NCI-H2196 (cell line): ENCODE results near the gene LSS.
"Not testable (repeated sequence)": the region's sequence is repeated elsewhere in the genome, so short reads cannot be mapped to it uniquely, and the experiment has no call there.

Experiments used
- DNase-seq: peaks from one replicate; lab custom pipeline; 2025; ENCODE audit not compliant: unreplicated experiment; lab: John Stamatoyannopoulos, UW

Gene LSS

GRCh38 chr21:46188226-46189212 is 40.1 kb downstream of the LSS start:
- peak; percentile 50 for DNase-seq

GRCh38 chr21:46187814-46188213 is 40.8 kb downstream of the LSS start:
- no peak for DNase-seq

DNA sequence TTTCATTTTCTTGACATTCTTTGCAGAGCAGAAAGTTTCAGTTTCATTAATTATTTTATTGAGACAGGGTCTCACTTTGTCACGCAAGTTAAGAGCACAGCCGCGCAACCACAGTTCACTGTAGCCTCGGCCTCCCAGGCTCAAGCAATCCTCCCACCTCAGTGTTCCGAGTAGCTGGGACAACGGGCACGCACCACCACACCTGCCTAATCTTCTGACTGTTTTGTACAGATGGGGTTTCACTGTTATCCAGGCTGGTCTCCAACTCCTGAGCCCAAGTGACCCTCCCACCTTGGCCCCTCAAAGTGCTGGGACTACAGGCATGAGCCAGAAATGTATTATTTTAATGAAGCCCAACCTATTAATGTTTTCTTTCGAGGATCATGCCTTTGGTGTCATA is 41.3 kb downstream of the LSS start:
- DNase-seq: no peak

GRCh38 chr21:46185716-46186115 is 42.9 kb downstream of the LSS start:
- DNase-seq: no peak

DNA sequence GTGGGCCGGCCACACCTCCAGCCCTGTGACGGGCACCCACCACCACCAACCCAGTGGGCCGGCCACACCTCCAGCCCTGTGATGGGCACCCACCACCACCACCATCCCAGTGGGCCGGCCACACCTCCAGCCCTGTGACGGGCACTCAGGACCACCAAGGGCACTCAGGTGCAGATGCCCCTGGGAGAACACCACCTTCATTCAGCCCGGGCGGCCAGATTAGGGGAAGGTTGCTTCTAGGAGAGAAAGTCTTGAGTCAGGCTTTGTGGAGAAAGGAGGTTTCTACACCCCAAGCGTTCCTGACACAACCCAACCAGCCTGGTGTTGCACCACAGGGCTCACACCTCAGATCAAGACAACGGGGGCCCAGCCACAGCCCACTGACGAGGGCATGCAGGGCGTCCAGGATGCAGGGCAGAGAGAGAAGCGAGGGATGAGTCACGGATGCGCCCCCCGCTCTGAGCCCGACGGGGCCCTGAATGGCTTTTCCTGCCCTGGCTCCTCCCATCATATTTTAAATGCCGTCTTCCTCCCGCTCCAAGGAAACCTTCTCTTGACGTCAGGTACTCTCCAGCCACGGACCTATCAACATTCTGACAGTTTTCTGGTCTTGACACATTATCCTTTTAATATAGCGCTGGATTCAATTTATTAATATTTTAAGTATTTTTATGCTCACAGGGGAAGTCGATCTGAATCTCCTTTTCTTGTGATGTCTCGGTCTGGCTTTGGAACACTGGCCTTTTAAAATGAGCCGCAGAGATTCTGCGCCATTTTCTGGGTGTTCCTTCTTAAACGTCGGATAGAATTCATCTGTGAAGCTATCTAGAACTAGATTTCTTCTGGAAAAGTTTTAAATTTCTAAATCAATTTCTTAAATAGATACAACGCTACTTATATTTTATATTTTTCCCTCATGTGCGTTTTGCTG is 43.7 kb downstream of the LSS start:
- peak; percentile 72 for DNase-seq

GRCh38 chr21:46183910-46184624 is 44.5 kb downstream of the LSS start, which contains the start of gene SPATC1L:
TSS of gene SPATC1L (minus strand) at chr21:46184459. CDS start at chr21:46182816, 1,643 bp downstream.
- peak; percentile 68 for DNase-seq

GRCh38 chr21:46183337-46183909 is 45.2 kb downstream of the LSS start:
- DNase-seq: not testable (repeated sequence)

GRCh38 chr21:46182548-46183336 is 45.8 kb downstream of the LSS start:
- DNase-seq: no peak

DNA sequence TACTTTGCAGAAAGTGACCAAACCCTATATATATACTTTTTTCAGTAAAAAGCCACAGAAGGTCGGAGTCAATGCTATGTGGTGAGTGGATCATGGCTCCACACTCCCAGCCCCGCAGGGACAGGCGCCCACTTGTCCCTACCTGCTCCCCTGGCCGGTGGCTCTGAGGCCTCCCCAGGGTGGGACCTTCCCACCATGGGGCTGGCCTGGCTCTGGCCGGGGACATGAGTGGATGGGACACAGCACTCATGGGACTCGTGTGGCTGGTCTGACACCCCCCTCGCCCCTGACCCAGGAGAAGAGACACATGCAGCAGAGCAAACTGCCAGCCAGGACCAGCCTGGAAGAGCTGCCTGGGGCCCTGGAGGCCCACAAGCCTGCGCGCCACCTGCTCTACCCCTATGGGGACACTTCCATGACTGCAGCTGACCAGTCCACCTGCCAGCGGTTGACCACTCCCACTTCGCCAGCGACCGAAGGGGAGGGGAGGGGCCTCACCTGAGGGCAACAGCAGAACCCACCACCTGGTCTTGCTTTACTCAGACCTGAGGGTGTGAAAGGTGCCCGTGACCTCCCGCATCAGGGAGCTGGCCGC is 46.5 kb downstream of the LSS start:
- no peak for DNase-seq

DNA sequence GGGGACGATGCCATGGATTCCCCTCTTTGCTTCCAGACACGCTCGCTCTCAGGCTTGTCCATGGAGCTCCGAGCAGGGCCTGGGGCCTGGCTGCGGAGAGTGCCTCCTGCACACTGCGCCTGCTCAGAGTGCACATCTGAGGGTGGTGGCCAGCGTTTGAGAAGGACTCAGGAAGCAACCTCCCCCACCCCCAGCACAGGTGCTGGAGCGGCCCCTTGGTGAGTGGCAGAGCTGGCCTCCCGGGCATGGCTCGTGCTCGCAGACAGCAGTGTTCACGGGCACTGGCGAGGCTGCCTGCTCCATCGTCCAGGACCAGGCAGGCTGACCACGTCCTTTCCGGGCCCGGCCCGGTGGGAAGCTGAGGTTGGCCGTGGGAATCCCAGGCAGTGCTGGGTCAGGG is 47.1 kb downstream of the LSS start:
- DNase-seq: no peak

- no peak for DNase-seq
Measured at GRCh38 chr21:46180778-46181391, 47.7 kb downstream of the LSS start.

GRCh38 chr21:46180079-46180722 is 48.4 kb downstream of the LSS start:
- no peak for DNase-seq

DNA sequence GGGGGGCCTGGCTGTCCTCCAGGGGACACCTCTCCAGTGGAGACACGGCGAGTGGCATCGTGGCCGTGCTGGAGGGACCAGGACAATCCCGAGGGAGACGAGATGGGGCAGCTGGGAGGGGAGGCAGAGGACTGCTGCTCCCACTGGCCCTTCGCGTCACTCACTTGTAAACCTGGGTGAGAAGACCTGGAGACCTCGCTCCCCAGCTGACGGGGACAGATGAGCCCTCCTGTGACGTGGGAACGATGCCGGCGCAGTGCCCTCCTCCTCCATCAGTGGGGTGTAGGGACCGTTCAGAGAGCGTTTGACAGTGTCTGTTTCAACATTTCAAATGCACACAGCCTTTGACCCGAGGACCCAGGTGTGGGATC is 48.9 kb downstream of the LSS start:
- DNase-seq: no peak

- DNase-seq: no peak
Measured at GRCh38 chr21:46178961-46179360, 49.6 kb downstream of the LSS start.

DNA sequence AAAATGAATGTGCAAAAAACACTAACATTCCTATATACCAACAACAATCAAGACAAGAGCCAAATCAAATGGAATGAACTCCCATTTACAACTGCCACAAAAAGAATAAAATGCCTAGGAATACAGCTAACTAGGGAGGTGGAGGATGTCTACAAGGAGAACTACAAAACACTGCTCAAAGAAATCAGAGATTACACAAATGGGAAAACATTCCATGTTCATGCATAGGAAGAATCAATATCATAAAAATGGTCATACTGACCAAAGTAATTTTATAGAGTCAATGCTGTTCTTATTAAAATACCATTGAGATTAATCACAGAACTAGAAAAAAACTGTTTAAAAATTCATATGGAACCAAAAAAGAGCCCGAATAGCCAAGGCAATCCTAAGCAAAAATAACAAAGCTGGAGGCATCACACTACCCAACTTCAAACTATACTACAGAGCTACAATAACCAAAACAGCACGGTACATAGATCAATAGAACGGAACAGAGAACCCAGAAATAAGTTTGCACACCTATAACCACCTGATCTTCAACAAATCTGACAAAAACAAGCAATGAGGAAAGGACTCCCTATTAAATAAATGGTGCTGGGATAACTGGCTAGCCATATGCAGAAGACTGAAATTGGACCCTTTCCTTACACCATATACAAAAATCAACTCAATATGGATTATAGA is 52.0 kb downstream of the LSS start:
- not testable (repeated sequence) for DNase-seq

- no peak for DNase-seq
Measured at GRCh38 chr21:46173573-46173972, 55.0 kb downstream of the LSS start.

- DNase-seq: no peak
Measured at GRCh38 chr21:46172863-46173528, 55.6 kb downstream of the LSS start.
